GM21447 (cell line): ENCODE results near the gene SP3.

ENCODE experiments used
- ATAC-seq: cut with Tn5 transposase; IDR thresholded peaks from one replicate; pipeline ENCODE4 v1.9.1; 2021; ENCODE audit not compliant: unreplicated experiment

The SP3 gene

GRCh38 chr2:173965372-173966025 lies at the start of gene SP3:
Gene SP3 (minus strand): TSS chr2:173965373. CDS start chr2:173965171, 202 bp downstream.
- ATAC-seq, result peak; percentile 67

- ATAC-seq, result no peak
Measured at GRCh38 chr2:174014699-174015070, 49.5 kb upstream of the SP3 start.

- ATAC-seq, result no peak
Measured at GRCh38 chr2:174014011-174014698, 49.0 kb upstream of the SP3 start.

- ATAC-seq, result no peak
Measured at GRCh38 chr2:174013315-174013751, 48.2 kb upstream of the SP3 start.

GRCh38 chr2:174012347-174013314 lies 47.5 kb upstream of the SP3 start:
- ATAC-seq, result peak; percentile 55

GRCh38 chr2:174011796-174012195 lies 46.6 kb upstream of the SP3 start:
- ATAC-seq, result no peak

GRCh38 chr2:174011173-174011572 lies 46.0 kb upstream of the SP3 start:
- ATAC-seq, result no peak

GRCh38 chr2:174009488-174010223 lies 44.5 kb upstream of the SP3 start:
- ATAC-seq, result no peak

- no peak for ATAC-seq
Measured at GRCh38 chr2:174008720-174009119, 43.5 kb upstream of the SP3 start.

- ATAC-seq, result no peak
Measured at GRCh38 chr2:174007010-174007409, 41.8 kb upstream of the SP3 start.

GRCh38 chr2:174005801-174006419 lies 40.7 kb upstream of the SP3 start:
- ATAC-seq, result no peak

- ATAC-seq, result peak; percentile 90
Measured at GRCh38 chr2:174004905-174005605, 39.9 kb upstream of the SP3 start.

GRCh38 chr2:174003720-174004695 lies 38.8 kb upstream of the SP3 start:
- ATAC-seq, result no peak

GRCh38 chr2:174002679-174003078 lies 37.5 kb upstream of the SP3 start:
- ATAC-seq, result no peak

- no peak for ATAC-seq
Measured at GRCh38 chr2:174001107-174001506, 35.9 kb upstream of the SP3 start.

GRCh38 chr2:173999724-174000123 lies 34.6 kb upstream of the SP3 start:
- no peak for ATAC-seq

GRCh38 chr2:173999272-173999671 lies 34.1 kb upstream of the SP3 start:
- no peak for ATAC-seq

GRCh38 chr2:173998386-173998785 lies 33.2 kb upstream of the SP3 start:
- no peak for ATAC-seq

- ATAC-seq, result no peak
Measured at GRCh38 chr2:173997753-173998152, 32.6 kb upstream of the SP3 start.
